CD4-positive, alpha-beta T cell treated with Interleukin-2 at 100 ng/mL for 4 hours (primary cell): ENCODE results near the gene PRRT4.

Source experiments
- DNase-seq: peaks from one replicate; pipeline ENCODE4 v3.0.0-alpha.2; 2020; ENCODE audit warnings: low spot score

The PRRT4 gene

GRCh38 chr7:128373606-128374005, 12.1 kb upstream of the PRRT4 start:
- DNase-seq: no peak

- DNase-seq: no peak
Observed at GRCh38 chr7:128370491-128370890, 9.0 kb upstream of the PRRT4 start.

GRCh38 chr7:128366986-128367385, 5.5 kb upstream of the PRRT4 start:
- DNase-seq: no peak

GRCh38 chr7:128366300-128366699, 4.8 kb upstream of the PRRT4 start:
- DNase-seq: no peak

- no peak for DNase-seq
Observed at GRCh38 chr7:128365432-128365831, 3.9 kb upstream of the PRRT4 start.

- DNase-seq: no peak
Observed at GRCh38 chr7:128364166-128364870, 2.8 kb upstream of the PRRT4 start.

- DNase-seq: no peak
Observed at GRCh38 chr7:128363261-128363721, 1.8 kb upstream of the PRRT4 start.

- no peak for DNase-seq
Observed at GRCh38 chr7:128362670-128363069, 1.2 kb upstream of the PRRT4 start.

GRCh38 chr7:128360359-128360678, 1.2 kb downstream of the PRRT4 start:
- DNase-seq: no peak

GRCh38 chr7:128359939-128360338, 1.6 kb downstream of the PRRT4 start:
- no peak for DNase-seq

- DNase-seq: no peak
Observed at GRCh38 chr7:128359336-128359735, 2.2 kb downstream of the PRRT4 start.

GRCh38 chr7:128358233-128358632, 3.3 kb downstream of the PRRT4 start:
- no peak for DNase-seq

- DNase-seq: no peak
Observed at GRCh38 chr7:128357217-128357613, 4.3 kb downstream of the PRRT4 start.

- no peak for DNase-seq
Observed at GRCh38 chr7:128356546-128357216, 4.8 kb downstream of the PRRT4 start.

- DNase-seq: no peak
Observed at GRCh38 chr7:128353610-128354009, 7.9 kb downstream of the PRRT4 start.

GRCh38 chr7:128353189-128353588, 8.3 kb downstream of the PRRT4 start:
- no peak for DNase-seq

- DNase-seq: no peak
Observed at GRCh38 chr7:128352636-128353035, 8.9 kb downstream of the PRRT4 start.

- peak; percentile 14 for DNase-seq
Observed at GRCh38 chr7:128352153-128352537, 9.3 kb downstream of the PRRT4 start.

- DNase-seq: no peak
Observed at GRCh38 chr7:128351296-128352152, 10.0 kb downstream of the PRRT4 start.

GRCh38 chr7:128350708-128351295, 10.7 kb downstream of the PRRT4 start:
- DNase-seq: no peak

- no peak for DNase-seq
Observed at GRCh38 chr7:128349466-128349825, 12.0 kb downstream of the PRRT4 start.

GRCh38 chr7:128347647-128348097, 13.8 kb downstream of the PRRT4 start:
- peak; percentile 35 for DNase-seq

- no peak for DNase-seq
Observed at GRCh38 chr7:128344431-128344774, 17.1 kb downstream of the PRRT4 start.
